ENCODE measurements around the gene TGIF1. TPM values are rescaled to one million over a fixed set of nuclear protein-coding genes. Genes with fewer than 3 reads are reported as not detected.

TGIF1 gene
- polyA plus RNA-seq, 3 donors: 32.2 to 109 (median 39.8) TPM

DNA sequence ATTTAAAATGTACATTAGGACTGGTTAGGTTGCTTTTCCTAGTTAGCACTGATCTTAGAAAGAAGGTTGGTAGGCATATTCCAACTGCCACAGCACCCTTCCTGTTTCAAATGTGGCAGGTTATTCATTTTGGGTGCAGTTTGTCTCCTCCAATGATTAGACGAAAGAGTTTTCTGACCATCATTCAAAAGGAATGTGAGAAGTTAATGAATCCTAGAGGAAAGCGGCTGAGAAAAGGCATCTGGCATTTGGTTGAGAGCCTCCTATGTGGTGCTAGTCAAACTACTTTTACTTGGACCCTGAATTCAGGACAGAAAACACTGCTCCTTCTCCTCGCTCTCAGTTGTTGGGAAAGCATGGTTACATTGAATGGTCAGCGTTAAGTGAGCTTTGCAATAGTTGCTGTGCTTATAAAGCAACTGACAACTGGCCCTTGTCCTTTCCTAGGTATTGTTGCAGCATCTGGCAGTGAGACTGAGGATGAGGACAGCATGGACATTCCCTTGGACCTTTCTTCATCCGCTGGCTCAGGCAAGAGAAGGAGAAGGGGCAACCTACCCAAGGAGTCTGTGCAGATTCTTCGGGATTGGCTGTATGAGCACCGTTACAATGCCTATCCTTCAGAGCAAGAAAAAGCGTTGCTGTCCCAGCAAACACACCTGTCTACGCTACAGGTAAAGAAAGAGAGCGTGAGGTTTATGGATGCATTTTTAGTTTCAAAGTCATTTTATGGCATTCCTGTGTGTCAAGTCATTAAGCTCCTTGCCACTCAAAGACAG, 6.1 kb downstream of the TGIF1 start:
- Histone ChIP-seq H3K27me3 (ENCODE audit: control insufficient read depth in 2 of 2, insufficient read depth in 2 of 2, low read length in 2 of 2) (no peaks in the 10 kb centered on the region), H3K4me3 (replicated peaks in 1 of 3; ENCODE audit: low read depth in 2 of 3, low read length in 3 of 3) (no peak overlapping the region), H3K79me2 (ENCODE audit: insufficient read depth, low read length) (peaks cover 43% of the 10 kb centered on the region), H3K9ac (ENCODE audit: insufficient read depth, low read length, poor library complexity, severe bottlenecking) (no peak overlapping the region), H4K20me1 (ENCODE audit: insufficient read depth, low read length) (peaks cover 30% of the 10 kb centered on the region), H3K4me2 (replicated peaks; ENCODE audit: extremely low read depth, low read length, poor library complexity, severe bottlenecking) (no peak overlapping the region), H3K9me3 (replicated peaks in 1 of 2; ENCODE audit: control insufficient read depth in 1 of 2, insufficient read depth in 1 of 2, low read length in 2 of 2) (no peaks in the 10 kb centered on the region), H2AFZ (ENCODE audit: insufficient read depth, low read depth, low read length, poor library complexity, severe bottlenecking) (no peak overlapping the region), H3K4me1 (ENCODE audit: control insufficient read depth in 1 of 2, insufficient read depth in 2 of 2, low read length in 2 of 2) (peaks cover 22 to 32% of the 10 kb centered on the region in 2 donors), H3K27ac (ENCODE audit: low read depth in 1 of 2, low read length in 2 of 2) (no peak overlapping the region), H3K36me3 (replicated peaks in 1 of 2; ENCODE audit: control insufficient read depth in 1 of 2, insufficient read depth in 2 of 2, low read length in 2 of 2) (peaks cover 34 to 46% of the 10 kb centered on the region in 2 donors)
- peaks cover 0 to 4% (median 3%) of the 10 kb centered on the region in 7 donors for H3K9me3 Mint-ChIP-seq
- WGBS (ENCODE audit: insufficient coverage): 97% methylated on average over 6 of the region's 10 CpGs
- peaks cover 39 to 42% of the 10 kb centered on the region in 2 donors for H3K36me3 Mint-ChIP-seq
- intact Hi-C loops (cut with micrococcal nuclease): loop anchor here (10.0 kb wide), 4 partner anchors 171 to 801 kb away; partner anchors contain the start of genes EMILIN2 (in 1 of the 2) and SMCHD1 (in 1 of the 2)
- no peak overlapping the region for H3K27ac Mint-ChIP-seq
- peaks cover 0 to 1% (median 0%) of the 10 kb centered on the region in 3 donors for H3K27me3 Mint-ChIP-seq (ENCODE audit: low read depth in 3 of 3)
- H3K4me3 Mint-ChIP-seq: no peak overlapping the region
- no peak for DNase-seq
- TF ChIP-seq, protein P1, sequence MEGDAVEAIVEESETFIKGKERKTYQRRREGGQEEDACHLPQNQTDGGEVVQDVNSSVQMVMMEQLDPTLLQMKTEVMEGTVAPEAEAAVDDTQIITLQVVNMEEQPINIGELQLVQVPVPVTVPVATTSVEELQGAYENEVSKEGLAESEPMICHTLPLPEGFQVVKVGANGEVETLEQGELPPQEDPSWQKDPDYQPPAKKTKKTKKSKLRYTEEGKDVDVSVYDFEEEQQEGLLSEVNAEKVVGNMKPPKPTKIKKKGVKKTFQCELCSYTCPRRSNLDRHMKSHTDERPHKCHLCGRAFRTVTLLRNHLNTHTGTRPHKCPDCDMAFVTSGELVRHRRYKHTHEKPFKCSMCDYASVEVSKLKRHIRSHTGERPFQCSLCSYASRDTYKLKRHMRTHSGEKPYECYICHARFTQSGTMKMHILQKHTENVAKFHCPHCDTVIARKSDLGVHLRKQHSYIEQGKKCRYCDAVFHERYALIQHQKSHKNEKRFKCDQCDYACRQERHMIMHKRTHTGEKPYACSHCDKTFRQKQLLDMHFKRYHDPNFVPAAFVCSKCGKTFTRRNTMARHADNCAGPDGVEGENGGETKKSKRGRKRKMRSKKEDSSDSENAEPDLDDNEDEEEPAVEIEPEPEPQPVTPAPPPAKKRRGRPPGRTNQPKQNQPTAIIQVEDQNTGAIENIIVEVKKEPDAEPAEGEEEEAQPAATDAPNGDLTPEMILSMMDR (IDR thresholded peaks at IDR 0.05): no peak
- H3K4me1 Mint-ChIP-seq: peaks cover 28% of the 10 kb centered on the region

DNA sequence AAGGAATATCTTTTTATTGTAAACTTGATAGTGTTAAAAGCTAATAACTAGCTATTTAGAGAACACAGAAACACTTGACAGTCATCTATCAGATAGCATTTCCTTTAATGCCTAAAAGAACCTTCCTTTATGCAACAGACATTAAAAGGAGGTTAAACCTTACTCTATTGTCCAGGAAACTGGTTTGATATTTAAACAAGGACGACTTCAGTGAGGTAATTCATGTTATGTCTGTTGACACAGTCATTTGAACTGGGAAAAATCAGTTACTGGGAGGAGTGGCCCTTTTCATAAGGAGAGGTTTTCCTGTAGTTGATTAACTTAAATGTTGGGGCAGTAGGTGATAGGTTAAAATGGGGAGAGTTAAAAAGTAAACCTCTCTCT, 6.7 kb downstream of the TGIF1 start:
- Mint-ChIP-seq H3K4me3 (no peak overlapping the region), H3K4me1 (peaks cover 28% of the 10 kb centered on the region), H3K27ac (no peak overlapping the region), H3K9me3 (peaks cover 0 to 6% (median 4%) of the 10 kb centered on the region in 7 donors), H3K36me3 (peaks cover 40 to 46% of the 10 kb centered on the region in 2 donors), H3K27me3 (ENCODE audit: low read depth in 3 of 3) (no peaks in the 10 kb centered on the region)
- WGBS (ENCODE audit: insufficient coverage): no CpG with 5 or more reads among the region's 1 CpG
- Histone ChIP-seq H2AFZ (ENCODE audit: insufficient read depth, low read depth, low read length, poor library complexity, severe bottlenecking) (no peak overlapping the region), H3K9ac (ENCODE audit: insufficient read depth, low read length, poor library complexity, severe bottlenecking) (no peak overlapping the region), H3K4me1 (ENCODE audit: control insufficient read depth in 1 of 2, insufficient read depth in 2 of 2, low read length in 2 of 2) (peaks cover 21 to 29% of the 10 kb centered on the region in 2 donors), H3K27ac (ENCODE audit: low read depth in 1 of 2, low read length in 2 of 2) (no peak overlapping the region), H3K36me3 (replicated peaks in 1 of 2; ENCODE audit: control insufficient read depth in 1 of 2, insufficient read depth in 2 of 2, low read length in 2 of 2) (peaks cover 34 to 46% of the 10 kb centered on the region in 2 donors), H3K27me3 (ENCODE audit: control insufficient read depth in 2 of 2, insufficient read depth in 2 of 2, low read length in 2 of 2) (no peaks in the 10 kb centered on the region), H3K9me3 (replicated peaks in 1 of 2; ENCODE audit: control insufficient read depth in 1 of 2, insufficient read depth in 1 of 2, low read length in 2 of 2) (no peaks in the 10 kb centered on the region), H3K4me3 (replicated peaks in 1 of 3; ENCODE audit: low read depth in 2 of 3, low read length in 3 of 3) (no peak overlapping the region), H3K79me2 (ENCODE audit: insufficient read depth, low read length) (peaks cover 37% of the 10 kb centered on the region), H3K4me2 (replicated peaks; ENCODE audit: extremely low read depth, low read length, poor library complexity, severe bottlenecking) (no peak overlapping the region), H4K20me1 (ENCODE audit: insufficient read depth, low read length) (peaks cover 30% of the 10 kb centered on the region)
- intact Hi-C loops (cut with micrococcal nuclease): loop anchor here (10.0 kb wide), 4 partner anchors 172 to 802 kb away; partner anchors contain the start of genes EMILIN2 (in 1 of the 2) and SMCHD1 (in 1 of the 2)
- TF ChIP-seq, protein P1 (IDR thresholded peaks at IDR 0.05): no peak
- no peak for DNase-seq

Measured in CD14-positive monocyte (primary cell).